SK-N-SH treated with all-trans-retinoic acid at 6 μM for 48 hours (cell line): ENCODE measurements around the gene ABCA12.

ENCODE experiments used
- ATAC-seq: fragments of 200-7000 bp; cut with Tn5 transposase; 3 replicates; pipeline ENCODE4 v1.9.1; 2020; ENCODE audit warnings: mild to moderate bottlenecking, moderate library complexity
- ARNTL ChIP-seq: fragments of 450-650 bp; formaldehyde crosslinking; IDR thresholded peaks from 2 replicates; pipeline ENCODE4 v1.5.0; 2020; ENCODE audit warnings: low read depth, mild to moderate bottlenecking, moderate library complexity, borderline replicate concordance
- BACH2 ChIP-seq: fragments of 250-450 bp; sonication (Bioruptor Pico); IDR thresholded peaks from 2 replicates; pipeline ENCODE4 v1.9.0; 2021; ENCODE audit warnings: mild to moderate bottlenecking, borderline replicate concordance
- CREB5 ChIP-seq: fragments of 250-450 bp; sonication (Bioruptor Pico); IDR thresholded peaks from 2 replicates; pipeline ENCODE4 v1.5.1; 2020; ENCODE audit warnings: low read depth, mild to moderate bottlenecking, moderate library complexity
- CSDC2 ChIP-seq: fragments of 250-450 bp; sonication (Bioruptor Pico); IDR thresholded peaks from 2 replicates; pipeline ENCODE4 v1.5.0; 2020; ENCODE audit warnings: mild to moderate bottlenecking, moderate library complexity
- ESRRG ChIP-seq: fragments of 250-450 bp; sonication (Bioruptor Pico); IDR thresholded peaks from 2 replicates; pipeline ENCODE4 v1.6.1; 2021; ENCODE audit warnings: mild to moderate bottlenecking
- GLIS3 ChIP-seq: fragments of 250-450 bp; sonication (Bioruptor Pico); IDR thresholded peaks from 2 replicates; pipeline ENCODE4 v1.5.0; 2020; ENCODE audit warnings: mild to moderate bottlenecking, moderate library complexity
- OSR1 ChIP-seq: fragments of 250-450 bp; sonication (Bioruptor Pico); IDR thresholded peaks from 2 replicates; pipeline ENCODE4 v1.8.0; 2022; ENCODE audit warnings: moderate library complexity, mild to moderate bottlenecking, inconsistent platforms
- PATZ1 ChIP-seq: fragments of 250-450 bp; sonication (Bioruptor Pico); IDR thresholded peaks from 2 replicates; pipeline ENCODE4 v1.8.0; 2020; ENCODE audit warnings: mild to moderate bottlenecking, moderate library complexity, borderline replicate concordance
- POU6F1 ChIP-seq: fragments of 250-450 bp; sonication (Bioruptor Pico); IDR thresholded peaks from 2 replicates; pipeline ENCODE4 v1.8.0; 2021; ENCODE audit warnings: low read depth, mild to moderate bottlenecking, moderate library complexity, borderline replicate concordance
- PPARA ChIP-seq: fragments of 250-450 bp; sonication (Bioruptor Pico); IDR thresholded peaks from 2 replicates; pipeline ENCODE4 v1.5.0; 2020; ENCODE audit warnings: mild to moderate bottlenecking, borderline replicate concordance
- RARB ChIP-seq: fragments of 250-450 bp; sonication (Bioruptor Pico); IDR thresholded peaks from 2 replicates; pipeline ENCODE4 v1.8.0; 2021; ENCODE audit warnings: mild to moderate bottlenecking, moderate library complexity
- TCF4 ChIP-seq: fragments of 250-450 bp; sonication (Bioruptor Pico); IDR thresholded peaks from 2 replicates; pipeline ENCODE4 v1.8.0; 2021; ENCODE audit warnings: mild to moderate bottlenecking, moderate library complexity, borderline replicate concordance
- TSHZ2 ChIP-seq: fragments of 250-450 bp; sonication (Bioruptor Pico); IDR thresholded peaks from 2 replicates; pipeline ENCODE4 v1.5.0; 2020; ENCODE audit warnings: mild to moderate bottlenecking, moderate library complexity
- ZC3H10 ChIP-seq: fragments of 250-450 bp; sonication (Bioruptor Pico); IDR thresholded peaks from 2 replicates; pipeline ENCODE4 v1.5.1; 2021; ENCODE audit warnings: mild to moderate bottlenecking, moderate library complexity
- ZFP3 ChIP-seq: fragments of 250-450 bp; sonication (Bioruptor Pico); IDR thresholded peaks from 2 replicates; pipeline ENCODE4 v1.5.0; 2020; ENCODE audit warnings: mild to moderate bottlenecking, moderate library complexity
- ZFP30 ChIP-seq: fragments of 450-650 bp; formaldehyde crosslinking; IDR thresholded peaks from 2 replicates; pipeline ENCODE4 v1.5.0; 2022; ENCODE audit warnings: mild to moderate bottlenecking, moderate library complexity
- ZNF565 ChIP-seq: fragments of 450-650 bp; formaldehyde crosslinking; conservative IDR thresholded peaks from 2 replicates; pipeline ENCODE4 v1.5.0; 2020; ENCODE audit warnings: low read depth, mild to moderate bottlenecking, moderate library complexity
- ZNF70 ChIP-seq: fragments of 450-650 bp; formaldehyde crosslinking; IDR thresholded peaks from 2 replicates; pipeline ENCODE4 v1.5.0; 2020; ENCODE audit warnings: mild to moderate bottlenecking, moderate library complexity
- ZNF8 ChIP-seq: fragments of 450-650 bp; formaldehyde crosslinking; IDR thresholded peaks from 2 replicates; pipeline ENCODE4 v1.5.0; 2020; ENCODE audit warnings: mild to moderate bottlenecking, moderate library complexity

Gene ABCA12

GRCh38 chr2:215000721-215001120, 137.7 kb downstream of the ABCA12 start:
- no peak for ATAC-seq
- no peak for TF ChIP-seq TSHZ2 (CRISPR knock-in tag)
- TF ChIP-seq, all 23 proteins: peak for 0

- ATAC-seq: no peak
- no peak for TF ChIP-seq CSDC2 (CRISPR knock-in tag)
- TF ChIP-seq GLIS3 (CRISPR knock-in tag): no peak
Observed at GRCh38 chr2:214995926-214996670, 142.3 kb downstream of the ABCA12 start.

GRCh38 chr2:214995409-214995808, 143.0 kb downstream of the ABCA12 start:
- TF ChIP-seq ZNF8 (CRISPR knock-in tag) (no peak), CSDC2 (CRISPR knock-in tag) (no peak), OSR1 (CRISPR knock-in tag) (no peak), ZC3H10 (CRISPR knock-in tag) (no peak), ESRRG (CRISPR knock-in tag) (no peak), PATZ1 (no peak), RARB (CRISPR knock-in tag) (no peak), ZFP30 (CRISPR knock-in tag) (no peak), CREB5 (no peak), BACH2 (CRISPR knock-in tag) (no peak)
- no peak for ATAC-seq

GRCh38 chr2:214992911-214993310, 145.5 kb downstream of the ABCA12 start:
- no peak for ATAC-seq
- TF ChIP-seq ZC3H10 (CRISPR knock-in tag): no peak
- no peak for TF ChIP-seq ARNTL (CRISPR knock-in tag)
- TF ChIP-seq ZNF565 (CRISPR knock-in tag): no peak
- no peak for TF ChIP-seq CREB5
- no peak for TF ChIP-seq ESRRG (CRISPR knock-in tag)
- no peak for TF ChIP-seq RARB (CRISPR knock-in tag)
- no peak for TF ChIP-seq TSHZ2 (CRISPR knock-in tag)
- TF ChIP-seq PPARA (CRISPR knock-in tag): no peak
- no peak for TF ChIP-seq ZNF8 (CRISPR knock-in tag)
- TF ChIP-seq PATZ1: no peak
- TF ChIP-seq CSDC2 (CRISPR knock-in tag): no peak
- TF ChIP-seq ZFP30 (CRISPR knock-in tag): no peak
- TF ChIP-seq POU6F1 (CRISPR knock-in tag): no peak
- TF ChIP-seq BACH2 (CRISPR knock-in tag): no peak
- no peak for TF ChIP-seq ZFP3
- TF ChIP-seq ZNF70 (CRISPR knock-in tag): no peak
- no peak for TF ChIP-seq OSR1 (CRISPR knock-in tag)
- no peak for TF ChIP-seq GLIS3 (CRISPR knock-in tag)
- TF ChIP-seq TCF4: no peak
